HCT116 (cell line): ENCODE measurements around the gene ADAR. TPM values are rescaled to one million over a fixed set of nuclear protein-coding genes. Genes with fewer than 3 reads are reported as not detected.

Experiments
- ATAC-seq: fragments of 200-7000 bp; cut with Tn5 transposase; 2 replicates; pipeline ENCODE4 v1.9.1; 2020; ENCODE audit warnings: mild to moderate bottlenecking, moderate library complexity
- BruUV-seq: library from RNA; stranded (reverse); fragments of 400-500 nt; replicated peaks from 2 replicates; lab custom pipeline; 2021; lab: Mats Ljungman, UMichigan
- CTCF ChIA-PET: fragments of 300-600 bp; sonication (Branson Sonifier 250); formaldehyde crosslinking; loops from one replicate; lab custom pipeline; 2021; ENCODE audit warnings: antibody characterized with exemption; lab: Charles Lee
- POLR2A ChIA-PET: fragments of 300-600, 350-600 bp; sonication (Branson Sonifier 250); formaldehyde crosslinking; loops from one replicate; lab custom pipeline; 2021; ENCODE audit warnings: antibody characterized with exemption; lab: Charles Lee
- RAD21 ChIA-PET, 2 experiments: fragments of 300-600 bp; sonication (Branson Sonifier 250); formaldehyde crosslinking; loops; one replicate each; lab custom pipeline; 2023; ENCODE audit warnings: low total read pairs in 2 of 2; ENCODE audit not compliant: uncharacterized antibody in 2 of 2, unreplicated experiment in 2 of 2, low non-redundant PET in 1 of 2; lab: Charles Lee
- DNase-seq: peaks from one replicate; pipeline ENCODE4 v3.0.0-alpha.2; 2010; ENCODE audit warnings: low read depth, low spot score
- H2AFZ ChIP-seq: fragments of 200-600 bp; shearing (Covaris generic), sonication (generic); 2 replicates; pipeline ENCODE4 v1.6.1; 2017; ENCODE audit warnings: low read depth, mixed run types, mixed read lengths, antibody characterized with exemption, low read length; ENCODE audit not compliant: poor library complexity, severe bottlenecking
- H3K27ac ChIP-seq: 2 replicates; pipeline ENCODE4 v1.5.1; 2012; ENCODE audit warnings: low read depth, low read length
- H3K27me3 ChIP-seq: fragments of 200-600 bp; sonication (generic); 2 replicates; pipeline ENCODE4 v1.6.1; 2016; ENCODE audit warnings: mixed run types, low read length, mixed read lengths; ENCODE audit not compliant: insufficient read depth
- H3K36me3 ChIP-seq, 2 experiments: fragments of 200-500 bp in 1 of 2; fragments of 200-600 bp in 1 of 2; sonication (Bioruptor generic) in 1 of 2; sonication (generic) in 1 of 2; 2 replicates each; pipeline versions ENCODE4 v1.5.1 to v1.6.1; 2014 to 2016; ENCODE audit warnings: low read length in 2 of 2, inconsistent platforms in 1 of 2, mixed read lengths in 1 of 2, mixed run types in 1 of 2; ENCODE audit not compliant: insufficient read depth in 2 of 2, control insufficient read depth in 1 of 2
- H3K4me1 ChIP-seq, 2 experiments: fragments of 200-600 bp in 1 of 2; sonication (generic) in 1 of 2; 2 replicates each; pipeline versions ENCODE4 v1.5.1 to v1.6.1; 2012 to 2017; ENCODE audit warnings: low read length in 2 of 2, inconsistent platforms in 1 of 2, mild to moderate bottlenecking in 1 of 2, mixed read lengths in 1 of 2, mixed run types in 1 of 2, moderate library complexity in 1 of 2; ENCODE audit not compliant: insufficient read depth in 2 of 2, control insufficient read depth in 1 of 2
- H3K4me2 ChIP-seq: fragments of 200-600 bp; sonication (generic); 2 replicates; pipeline ENCODE4 v1.6.1; 2017; ENCODE audit warnings: mixed run types, low read length, mixed read lengths
- H3K4me3 ChIP-seq, 2 experiments: fragments of 200-600 bp in 1 of 2; sonication (generic) in 1 of 2; replicated peaks in 1 of 2; 2 replicates each; pipeline ENCODE4 v1.5.1; 2011 to 2016; ENCODE audit warnings: low read length in 2 of 2, control low read depth in 1 of 2, low read depth in 1 of 2, mild to moderate bottlenecking in 1 of 2, mixed read lengths in 1 of 2, mixed run types in 1 of 2
- H3K79me2 ChIP-seq: fragments of 200-600 bp; sonication (generic); 2 replicates; pipeline ENCODE4 v1.6.1; 2017; ENCODE audit warnings: mild to moderate bottlenecking, mixed run types, low read length, moderate library complexity, mixed read lengths; ENCODE audit not compliant: insufficient read depth
- H3K9ac ChIP-seq: fragments of 200-600 bp; sonication (generic); 2 replicates; pipeline ENCODE4 v1.6.1; 2016; ENCODE audit warnings: low read length, mixed read lengths
- H3K9me2 ChIP-seq: fragments of 200-600 bp; sonication (generic), shearing (Covaris generic); 2 replicates; pipeline ENCODE4 v1.6.1; 2017; ENCODE audit warnings: mixed run types, mild to moderate bottlenecking, moderate library complexity; ENCODE audit not compliant: insufficient read depth
- H3K9me3 ChIP-seq, 2 experiments: fragments of 200-500 bp in 1 of 2; fragments of 200-600 bp in 1 of 2; sonication (Bioruptor generic) in 1 of 2; sonication (generic) in 1 of 2; 2 replicates each; pipeline ENCODE4 v1.6.1; 2014 to 2017; ENCODE audit warnings: low read length in 2 of 2, mixed read lengths in 2 of 2, inconsistent platforms in 1 of 2, low read depth in 1 of 2, mild to moderate bottlenecking in 1 of 2, mixed run types in 1 of 2, moderate library complexity in 1 of 2; ENCODE audit not compliant: control insufficient read depth in 1 of 2, insufficient read depth in 1 of 2
- H4K20me1 ChIP-seq: fragments of 200-600 bp; sonication (generic), shearing (Covaris generic); 2 replicates; pipeline ENCODE4 v1.6.1; 2017; ENCODE audit warnings: mixed run types, mild to moderate bottlenecking, moderate library complexity; ENCODE audit not compliant: insufficient read depth
- CBX3 ChIP-seq: IDR thresholded peaks from 2 replicates; pipeline ENCODE4 v1.6.1; 2012; ENCODE audit warnings: low read depth
- CEBPB ChIP-seq: IDR thresholded peaks from 2 replicates; pipeline ENCODE4 v1.6.1; 2012; ENCODE audit warnings: low read depth
- EGR1 ChIP-seq: IDR thresholded peaks from 2 replicates; pipeline ENCODE4 v1.6.1; 2012; ENCODE audit warnings: low read depth
- EZH2 ChIP-seq: fragments of 200-600 bp; sonication (generic); IDR thresholded peaks from 2 replicates; pipeline ENCODE4 v1.6.1; 2017; ENCODE audit warnings: antibody characterized with exemption, mixed run types
- EZH2phosphoT487 ChIP-seq: fragments of 200-600 bp; IDR thresholded peaks from 2 replicates; pipeline ENCODE4 v1.6.1; 2018; ENCODE audit warnings: antibody characterized with exemption, borderline replicate concordance
- FOSL1 ChIP-seq: IDR thresholded peaks from 2 replicates; pipeline ENCODE4 v1.6.1; 2012; ENCODE audit warnings: low read depth
- JUND ChIP-seq: IDR thresholded peaks from 2 replicates; pipeline ENCODE4 v1.6.1; 2012
- POLR2A ChIP-seq: IDR thresholded peaks from 2 replicates; pipeline ENCODE4 v1.7.0; 2011; ENCODE audit warnings: borderline replicate concordance; ENCODE audit not compliant: insufficient read depth, insufficient read length; ENCODE audit errors: extremely low read depth
- POLR2AphosphoS5 ChIP-seq: IDR thresholded peaks from 2 replicates; pipeline ENCODE4 v1.6.1; 2011; ENCODE audit warnings: mild to moderate bottlenecking, low read depth, low read length, moderate library complexity
- RAD21 ChIP-seq: IDR thresholded peaks from 2 replicates; pipeline ENCODE4 v1.6.1; 2012; ENCODE audit warnings: low read depth, mild to moderate bottlenecking
- SP1 ChIP-seq: IDR thresholded peaks from 2 replicates; pipeline ENCODE4 v1.6.1; 2012; ENCODE audit warnings: low read depth
- TCF7L2 ChIP-seq: IDR thresholded peaks from 2 replicates; pipeline ENCODE4 v1.7.0; 2011; ENCODE audit warnings: borderline replicate concordance, inconsistent platforms; ENCODE audit not compliant: insufficient read depth, insufficient read length; ENCODE audit errors: extremely low read depth
- YY1 ChIP-seq: IDR thresholded peaks from 2 replicates; pipeline ENCODE4 v1.6.1; 2011; ENCODE audit warnings: low read length, low read depth, moderate library complexity, mild to moderate bottlenecking; ENCODE audit not compliant: insufficient replicate concordance; ENCODE audit errors: extremely low read depth
- intact Hi-C: fragments of 100-400 bp; cut with micrococcal nuclease; formaldehyde crosslinking; loops from 2 replicates; pipeline ENCODE4 v1.10.0; 2022
- total RNA-seq: library from RNA; stranded (reverse); gene quantifications from one replicate; pipeline ENCODE4 v1.2.1, GENCODE V29; 2021; ENCODE audit not compliant: unreplicated experiment
- TF ChIP-seq, protein P1 (sequence below): IDR thresholded peaks from 2 replicates; pipeline ENCODE4 v1.6.1; 2012
- TF ChIP-seq, protein P2 (sequence below): IDR thresholded peaks from 2 replicates; pipeline ENCODE4 v1.6.1; 2012
- TF ChIP-seq, protein P3 (sequence below): IDR thresholded peaks from 2 replicates; pipeline ENCODE4 v1.6.1; 2012; ENCODE audit warnings: low read depth

The ADAR gene
- total RNA-seq, 1 experiment from 2014 or later, result 169 TPM

DNA sequence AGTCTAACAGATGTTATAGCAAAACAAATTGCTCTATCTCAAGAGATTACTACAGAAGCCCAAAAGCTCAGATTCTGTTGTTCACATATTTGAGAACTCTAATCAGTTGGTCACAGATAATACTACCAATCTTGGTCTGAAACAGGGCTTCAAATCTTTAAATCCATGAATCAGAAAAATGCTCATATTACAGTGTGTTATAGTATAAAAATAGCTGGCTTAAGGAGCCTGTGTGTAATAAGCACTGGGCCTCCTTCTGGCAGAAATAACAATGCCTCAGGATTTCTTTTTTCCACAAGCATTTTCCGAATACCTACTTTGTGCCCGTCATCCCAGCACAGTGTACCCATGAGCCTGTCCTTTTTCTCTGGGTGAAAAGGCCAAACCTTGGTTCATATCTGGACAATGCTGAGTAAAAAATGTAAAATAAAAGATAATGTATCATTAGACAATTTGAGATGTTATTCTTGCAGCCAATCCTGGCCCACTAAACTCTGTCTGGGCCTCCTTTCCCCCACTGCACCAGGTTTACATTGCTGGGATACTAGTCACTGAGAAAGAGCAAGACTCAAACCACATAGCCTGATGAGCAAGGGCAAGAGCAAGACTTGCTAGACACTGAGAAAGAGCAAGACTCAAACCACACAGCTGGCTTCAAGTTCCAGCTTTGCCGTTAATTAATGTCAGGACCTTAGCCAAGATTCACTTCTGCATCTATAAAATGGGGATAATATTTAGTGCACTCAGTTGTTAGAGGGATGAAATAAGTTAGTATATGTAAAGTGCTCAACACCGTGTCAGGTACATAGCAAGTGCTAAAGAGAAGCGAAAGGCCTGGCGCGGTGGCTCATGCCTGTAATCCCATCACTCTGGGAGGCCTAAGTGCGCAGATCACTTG, 17.0 kb upstream of the ADAR start:
- H3K9me2 ChIP-seq, result no peaks in the 10 kb centered on the region
- TF ChIP-seq CEBPB (no peak), POLR2AphosphoS5 (no peak)
- intact Hi-C loops, result no loop called here
- ChIA-PET POLR2A (no interaction called here), RAD21 (no interaction called here), CTCF (no interaction called here)
- no peak overlapping the region for H3K9ac ChIP-seq
- DNase-seq, result no peak
- no peak overlapping the region for H3K27ac ChIP-seq
- no peaks in the 10 kb centered on the region for H3K27me3 ChIP-seq
- ATAC-seq, result no peak
- BruUV-seq, result TSS peak; percentile 17
- H3K36me3 ChIP-seq, result peaks cover 0 to 4% of the 10 kb centered on the region in 2 experiments; a peak in 1 of 4 replicates
- no peak overlapping the region for H3K4me3 ChIP-seq
- peaks cover 3% of the 10 kb centered on the region; the same call in 1 of the 2 replicates for H4K20me1 ChIP-seq
- peaks cover 4 to 17% of the 10 kb centered on the region in 2 experiments; a peak in 3 of 4 replicates for H3K4me1 ChIP-seq
- no peaks in the 10 kb centered on the region for H3K9me3 ChIP-seq
- no peak overlapping the region for H2AFZ ChIP-seq
- peaks cover 75% of the 10 kb centered on the region for H3K79me2 ChIP-seq
- H3K4me2 ChIP-seq, result no peak overlapping the region

DNA sequence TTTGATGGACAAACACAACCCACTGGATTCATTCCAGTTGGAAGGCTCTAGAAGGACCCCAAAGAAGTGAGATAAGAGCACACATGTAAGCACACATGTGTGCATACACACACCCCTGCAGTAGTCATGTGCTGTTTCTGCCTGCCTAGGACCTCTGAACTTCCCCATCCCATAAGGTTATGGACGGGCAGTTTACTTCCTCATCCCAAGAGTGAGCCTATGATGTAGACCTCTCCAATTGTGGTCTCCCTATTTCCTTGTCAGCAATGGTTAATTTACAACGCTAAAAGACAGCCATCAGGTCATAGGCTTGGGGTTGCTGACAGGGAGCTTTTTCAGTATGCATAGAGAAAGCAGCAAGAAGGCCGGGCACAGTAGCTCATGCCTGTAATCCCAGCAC, 15.4 kb upstream of the ADAR start:
- no peaks in the 10 kb centered on the region for H3K9me2 ChIP-seq
- RAD21 ChIA-PET, result no interaction called here
- TF ChIP-seq, protein P1, sequence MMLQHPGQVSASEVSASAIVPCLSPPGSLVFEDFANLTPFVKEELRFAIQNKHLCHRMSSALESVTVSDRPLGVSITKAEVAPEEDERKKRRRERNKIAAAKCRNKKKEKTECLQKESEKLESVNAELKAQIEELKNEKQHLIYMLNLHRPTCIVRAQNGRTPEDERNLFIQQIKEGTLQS, result no peak
- TF ChIP-seq, protein P2, sequence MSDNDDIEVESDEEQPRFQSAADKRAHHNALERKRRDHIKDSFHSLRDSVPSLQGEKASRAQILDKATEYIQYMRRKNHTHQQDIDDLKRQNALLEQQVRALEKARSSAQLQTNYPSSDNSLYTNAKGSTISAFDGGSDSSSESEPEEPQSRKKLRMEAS, result no peak
- TF ChIP-seq JUND (no peak), TCF7L2 (no peak), RAD21 (no peak), YY1 (no peak), EGR1 (no peak), CEBPB (no peak), SP1 (no peak), POLR2A (no peak), POLR2AphosphoS5 (no peak), CBX3 (no peak), FOSL1 (no peak), EZH2 (no peak), EZH2phosphoT487 (no peak)
- TF ChIP-seq, protein P3, sequence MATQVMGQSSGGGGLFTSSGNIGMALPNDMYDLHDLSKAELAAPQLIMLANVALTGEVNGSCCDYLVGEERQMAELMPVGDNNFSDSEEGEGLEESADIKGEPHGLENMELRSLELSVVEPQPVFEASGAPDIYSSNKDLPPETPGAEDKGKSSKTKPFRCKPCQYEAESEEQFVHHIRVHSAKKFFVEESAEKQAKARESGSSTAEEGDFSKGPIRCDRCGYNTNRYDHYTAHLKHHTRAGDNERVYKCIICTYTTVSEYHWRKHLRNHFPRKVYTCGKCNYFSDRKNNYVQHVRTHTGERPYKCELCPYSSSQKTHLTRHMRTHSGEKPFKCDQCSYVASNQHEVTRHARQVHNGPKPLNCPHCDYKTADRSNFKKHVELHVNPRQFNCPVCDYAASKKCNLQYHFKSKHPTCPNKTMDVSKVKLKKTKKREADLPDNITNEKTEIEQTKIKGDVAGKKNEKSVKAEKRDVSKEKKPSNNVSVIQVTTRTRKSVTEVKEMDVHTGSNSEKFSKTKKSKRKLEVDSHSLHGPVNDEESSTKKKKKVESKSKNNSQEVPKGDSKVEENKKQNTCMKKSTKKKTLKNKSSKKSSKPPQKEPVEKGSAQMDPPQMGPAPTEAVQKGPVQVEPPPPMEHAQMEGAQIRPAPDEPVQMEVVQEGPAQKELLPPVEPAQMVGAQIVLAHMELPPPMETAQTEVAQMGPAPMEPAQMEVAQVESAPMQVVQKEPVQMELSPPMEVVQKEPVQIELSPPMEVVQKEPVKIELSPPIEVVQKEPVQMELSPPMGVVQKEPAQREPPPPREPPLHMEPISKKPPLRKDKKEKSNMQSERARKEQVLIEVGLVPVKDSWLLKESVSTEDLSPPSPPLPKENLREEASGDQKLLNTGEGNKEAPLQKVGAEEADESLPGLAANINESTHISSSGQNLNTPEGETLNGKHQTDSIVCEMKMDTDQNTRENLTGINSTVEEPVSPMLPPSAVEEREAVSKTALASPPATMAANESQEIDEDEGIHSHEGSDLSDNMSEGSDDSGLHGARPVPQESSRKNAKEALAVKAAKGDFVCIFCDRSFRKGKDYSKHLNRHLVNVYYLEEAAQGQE, result no peak

More for the DNA sequence above, 15.4 kb upstream of the ADAR start:
- H3K4me1 ChIP-seq, result peaks cover 4 to 9% of the 10 kb centered on the region in 2 experiments; a peak in 3 of 4 replicates
- no peak overlapping the region for H3K9ac ChIP-seq
- BruUV-seq, result no TSS peak
- POLR2A ChIA-PET, result no interaction called here
- CTCF ChIA-PET, result interaction anchor here (1.3 kb wide), 1 partner anchor 12 kb away, joined by 4 read pairs; no protein-coding TSS in a partner anchor
- H3K27me3 ChIP-seq, result no peaks in the 10 kb centered on the region
- peaks cover 3% of the 10 kb centered on the region; the same call in 1 of the 2 replicates for H4K20me1 ChIP-seq
- H3K4me2 ChIP-seq, result no peak overlapping the region
- H3K4me3 ChIP-seq, result no peak overlapping the region
- no peak for ATAC-seq
- H3K27ac ChIP-seq, result no peak overlapping the region
- H3K79me2 ChIP-seq, result peaks cover 92% of the 10 kb centered on the region
- intact Hi-C loops, result no loop called here
- H2AFZ ChIP-seq, result no peak overlapping the region
- peaks cover 0 to 4% of the 10 kb centered on the region in 2 experiments; a peak in 1 of 4 replicates for H3K36me3 ChIP-seq
- H3K9me3 ChIP-seq, result no peaks in the 10 kb centered on the region
- DNase-seq, result no peak
